HepG2 (cell line): ENCODE data around the gene RBCK1. TPM values are rescaled to one million over a fixed set of nuclear protein-coding genes. Genes with fewer than 3 reads are reported as not detected.
A peak's percentile ranks its signal among the peaks of the same experiment; 100 is the strongest.

Experiments
- ATAC-seq: fragments of 200-7000 bp; cut with Tn5 transposase; 3 replicates; pipeline ENCODE4 v1.9.1; 2020; ENCODE audit warnings: mild to moderate bottlenecking, moderate library complexity
- BruUV-seq: library from RNA; stranded (reverse); fragments of 400-500 nt; replicated peaks from 2 replicates; lab custom pipeline; 2021; lab: Mats Ljungman, UMichigan
- CTCF ChIA-PET: fragments of 300-600 bp; formaldehyde crosslinking; extraction: SDS; loops from one replicate; lab custom pipeline; 2021; ENCODE audit warnings: low total read pairs, inconsistent platforms, low intra/inter-chr PET ratio; lab: Yijun Ruan, JAX
- POLR2A ChIA-PET: fragments of 350-600 bp; sonication (Branson Sonifier 250); formaldehyde crosslinking; loops from one replicate; lab custom pipeline; 2020; ENCODE audit warnings: antibody characterized with exemption, inconsistent platforms; lab: Yijun Ruan, JAX
- DNase-seq: peaks from one replicate; pipeline ENCODE4 v3.0.0-alpha.2; 2015; ENCODE audit warnings: low spot score
- FAIRE-seq: peaks from 3 replicates; lab custom pipeline; 2011; peaks lifted over from hg19 to GRCh38; lab: Jason Lieb, UNC
- H2AFZ ChIP-seq: one replicate; pipeline ENCODE4 v1.6.1; 2011; ENCODE audit warnings: low read length, inconsistent platforms
- H3K27ac ChIP-seq: fragments of 300-600 bp; 3 replicates; pipeline ENCODE4 v1.8.0; 2011; ENCODE audit warnings: mixed run types, mild to moderate bottlenecking, mixed read lengths, low read length, inconsistent platforms; ENCODE audit not compliant: insufficient read depth; ENCODE audit errors: extremely low read length
- H3K27me3 ChIP-seq, 2 experiments: fragments of 200-600 bp in 1 of 2; 2 replicates in 1 of 2; 3 replicates in 1 of 2; pipeline versions ENCODE4 v1.6.0 to v1.8.0; 2011; ENCODE audit warnings: low read length in 2 of 2, mild to moderate bottlenecking in 2 of 2, moderate library complexity in 2 of 2, inconsistent platforms in 1 of 2; ENCODE audit not compliant: insufficient read depth in 2 of 2, control insufficient read depth in 1 of 2
- H3K36me3 ChIP-seq, 2 experiments: fragments of 200-600 bp in 1 of 2; replicated peaks in 1 of 2; 2 replicates in 1 of 2; 3 replicates in 1 of 2; pipeline versions ENCODE4 v1.5.1 to v1.8.0; 2011; ENCODE audit warnings: low read length in 2 of 2, inconsistent platforms in 1 of 2; ENCODE audit not compliant: insufficient read depth in 2 of 2, control insufficient read depth in 1 of 2
- H3K4me1 ChIP-seq: 2 replicates; pipeline ENCODE4 v1.5.1; 2012; ENCODE audit warnings: low read length, inconsistent platforms; ENCODE audit not compliant: insufficient read depth
- H3K4me2 ChIP-seq: 2 replicates; pipeline ENCODE4 v1.6.0; 2011; ENCODE audit warnings: low read depth, low read length, inconsistent platforms
- H3K4me3 ChIP-seq, 3 experiments: fragments of 200-600 bp in 1 of 3; sonication (generic), shearing (Covaris generic) in 1 of 3; replicated peaks in 1 of 3; 2 replicates each; pipeline ENCODE4 v1.5.1; 2011 to 2016; ENCODE audit warnings: low read length in 3 of 3, inconsistent platforms in 2 of 3, low read depth in 2 of 3, mild to moderate bottlenecking in 2 of 3, control low read depth in 1 of 3, mixed read lengths in 1 of 3; ENCODE audit not compliant: insufficient read depth in 1 of 3
- H3K79me2 ChIP-seq: one replicate; pipeline ENCODE4 v1.6.1; 2011; ENCODE audit warnings: low read length, inconsistent platforms; ENCODE audit not compliant: insufficient read depth
- H3K9ac ChIP-seq: 2 replicates; pipeline ENCODE4 v1.6.0; 2011; ENCODE audit warnings: mild to moderate bottlenecking, low read depth, low read length, inconsistent platforms; ENCODE audit not compliant: insufficient read depth
- H3K9me3 ChIP-seq: 2 replicates; pipeline ENCODE4 v1.5.1; 2012; ENCODE audit warnings: mild to moderate bottlenecking, low read length
- H4K20me1 ChIP-seq: 2 replicates; pipeline ENCODE4 v1.6.0; 2011; ENCODE audit warnings: inconsistent platforms, mild to moderate bottlenecking, low read length, moderate library complexity; ENCODE audit not compliant: insufficient read depth
- AHR ChIP-seq: IDR thresholded peaks from 2 replicates; pipeline ENCODE4 v1.6.1; 2018; ENCODE audit warnings: missing genetic modification reagents, missing compliant biosample characterization
- AKAP8 ChIP-seq: sonication (generic); formaldehyde crosslinking; IDR thresholded peaks from 2 replicates; pipeline ENCODE4 v1.5.1; 2020; ENCODE audit warnings: mild to moderate bottlenecking, missing genetic modification reagents
- DNMT3B ChIP-seq: conservative IDR thresholded peaks from 2 replicates; pipeline ENCODE4 v1.6.1; 2016; ENCODE audit warnings: missing biosample characterization, control low read depth
- DZIP1 ChIP-seq: sonication (generic); formaldehyde crosslinking; IDR thresholded peaks from 2 replicates; pipeline ENCODE4 v1.5.0; 2020; ENCODE audit warnings: mild to moderate bottlenecking, missing genetic modification reagents
- ELF1 ChIP-seq: sonication (generic); formaldehyde crosslinking; IDR thresholded peaks from 2 replicates; pipeline ENCODE4 v1.4.0; 2020; ENCODE audit warnings: missing genetic modification reagents
- KDM1A ChIP-seq: IDR thresholded peaks from 2 replicates; pipeline ENCODE4 v1.6.1; 2016; ENCODE audit warnings: missing compliant biosample characterization
- ZNF205 ChIP-seq: IDR thresholded peaks from 2 replicates; pipeline ENCODE4 v1.6.1; 2018; ENCODE audit warnings: missing biosample characterization, missing genetic modification reagents
- ZNF318 ChIP-seq: sonication (generic); formaldehyde crosslinking; IDR thresholded peaks from 2 replicates; pipeline ENCODE4 v1.4.0; 2020; ENCODE audit warnings: mild to moderate bottlenecking, missing genetic modification reagents
- ZNF329 ChIP-seq: sonication (generic); formaldehyde crosslinking; IDR thresholded peaks from 2 replicates; pipeline ENCODE4 v1.9.0; 2021; ENCODE audit warnings: low read depth, mild to moderate bottlenecking, missing genetic modification reagents
- ZNF891 ChIP-seq: sonication (generic); formaldehyde crosslinking; IDR thresholded peaks from 2 replicates; pipeline ENCODE4 v1.5.0; 2020; ENCODE audit warnings: mild to moderate bottlenecking, missing genetic modification reagents
- whole genome bisulfite sequencing: methylation state at CpG from one replicate; pipeline ENCODE4 v1.1.6; 2017; ENCODE audit warnings: low lambda C conversion rate; 5-methylcytosine and 5-hydroxymethylcytosine counted together
- in situ Hi-C: cut with HindIII; loops from 2 replicates; pipeline ENCODE4 v1.10.0; 2017; ENCODE audit warnings: low pct_unique_long_range_greater_than_20kb; ENCODE audit not compliant: extremely low pct_ligation_motif_present
- intact Hi-C: fragments of 100-400 bp; cut with micrococcal nuclease; formaldehyde crosslinking; loops from one replicate; pipeline ENCODE4 v1.10.0; 2022; ENCODE audit not compliant: unreplicated experiment
- polyA plus RNA-seq, 8 experiments: library from polyadenylated mRNA; depleted of rRNA in 3 of 8; stranded (reverse) in 7 of 8; unstranded in 1 of 8; fragments of >200 nt; fragmentation: Illumina TruSeq in 4 of 8; extraction: Trizol in 4 of 8; gene quantifications; 2 replicates each; pipeline versions ENCODE4 v1.2.1 to v1.2.3, GENCODE V29; 2011 to 2016; ENCODE audit warnings: low read depth in 4 of 8, missing spikeins in 1 of 8, mixed read lengths in 1 of 8; ENCODE audit not compliant: insufficient read depth in 1 of 8
- total RNA-seq, 5 experiments: library from RNA; depleted of rRNA; stranded (reverse); fragments of >200 nt; fragmentation: Illumina TruSeq; extraction: Trizol; gene quantifications; 2 replicates each; pipeline ENCODE4 v1.2.3, GENCODE V29; 2016; ENCODE audit warnings: low read depth in 1 of 5

RBCK1 gene
- total and polyA plus RNA-seq, 2 of the 13 experiments (the other 11 are each of a cell fraction or from before 2014, with no cell fraction given), result 149 to 215 TPM

- no peak overlapping the region for H3K27ac ChIP-seq
- H3K27me3 ChIP-seq, result no peaks in the 10 kb centered on the region
- H3K4me1 ChIP-seq, result peaks cover 92% of the 10 kb centered on the region
- DNase-seq (peak; percentile 68), FAIRE-seq (peak; percentile 53), ATAC-seq (no peak)
- intact Hi-C loops, result loop anchor here (5.0 kb wide), 1 partner anchor 282 kb away; no protein-coding TSS in a partner anchor
- H3K4me3 ChIP-seq, result no peak overlapping the region
- H2AFZ ChIP-seq, result no peak overlapping the region
- no peaks in the 10 kb centered on the region for H3K9me3 ChIP-seq
- no peaks in the 10 kb centered on the region for H4K20me1 ChIP-seq
- CTCF ChIA-PET, result interaction anchor here (1.0 kb wide), 1 partner anchor 66 kb away, joined by 4 read pairs; no protein-coding TSS in a partner anchor
- WGBS, result 91% methylated on average over 9 of the region's 9 CpGs
- no peaks in the 10 kb centered on the region for H3K36me3 ChIP-seq
- no peak overlapping the region for H3K9ac ChIP-seq
- BruUV-seq, result no TSS peak
- in situ Hi-C loops, result no loop called here
- no peaks in the 10 kb centered on the region for H3K79me2 ChIP-seq
- POLR2A ChIA-PET, result interaction anchor here (1.5 to 25.4 kb wide), 4 partner anchors 17 to 67 kb away, joined by 5 to 1587 read pairs (median 44); partner anchors contain the start of genes RBCK1 and TRIB3
- H3K4me2 ChIP-seq, result no peak overlapping the region
- TF ChIP-seq ZNF318 (CRISPR knock-in tag) (peak; percentile 44; the same call in 1 of the 2 replicates), DZIP1 (CRISPR knock-in tag) (0 out of 2 replicates have a peak, but pooled peaks have one; percentile 55), ZNF205 (no peak), AHR (CRISPR knock-in tag) (peak; percentile 65; the same call in 1 of the 2 replicates), KDM1A (CRISPR knock-in tag) (peak; percentile 89), ZNF329 (CRISPR knock-in tag) (no peak), ELF1 (CRISPR knock-in tag) (no peak), AKAP8 (CRISPR knock-in tag) (no peak), DNMT3B (CRISPR knock-in tag) (0 out of 2 replicates have a peak, but pooled peaks have one; percentile 23), ZNF891 (CRISPR knock-in tag) (0 out of 2 replicates have a peak, but pooled peaks have one; percentile 32)
These were observed 42.9 kb upstream of the RBCK1 start for GRCh38 chr20:364905-365794.
